HG03159 (cell line): ENCODE measurements around the gene MEGF11.
"Not testable (repeated sequence)": the region's sequence is repeated elsewhere in the genome, so short reads cannot be mapped to it uniquely, and the experiment has no call there.

Experiments used
- ATAC-seq: cut with Tn5 transposase; IDR thresholded peaks from one replicate; pipeline ENCODE4 v1.9.1; 2021; ENCODE audit warnings: mild to moderate bottlenecking, moderate library complexity; ENCODE audit not compliant: unreplicated experiment

Gene MEGF11

DNA sequence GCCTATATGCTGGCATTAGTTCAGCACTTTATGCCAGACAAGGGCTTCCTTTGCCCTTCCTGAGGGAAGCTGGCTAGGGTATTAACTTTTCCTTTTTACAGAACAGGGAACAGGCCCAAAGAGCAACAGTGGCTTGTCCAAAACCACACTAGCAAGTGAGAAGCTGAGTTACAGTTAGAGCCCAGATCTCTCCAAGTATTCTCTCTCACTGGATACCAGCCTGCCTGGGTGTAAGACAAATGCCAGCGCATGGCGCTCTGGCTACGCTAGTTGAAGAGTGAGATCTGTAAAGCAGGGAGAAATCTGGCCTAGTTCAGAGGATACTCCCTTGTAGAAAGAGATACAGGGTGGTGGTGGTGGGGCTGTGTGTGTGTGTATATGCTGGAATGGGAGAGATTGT lies 345.9 kb downstream of the MEGF11 start:
- ATAC-seq = no peak

DNA sequence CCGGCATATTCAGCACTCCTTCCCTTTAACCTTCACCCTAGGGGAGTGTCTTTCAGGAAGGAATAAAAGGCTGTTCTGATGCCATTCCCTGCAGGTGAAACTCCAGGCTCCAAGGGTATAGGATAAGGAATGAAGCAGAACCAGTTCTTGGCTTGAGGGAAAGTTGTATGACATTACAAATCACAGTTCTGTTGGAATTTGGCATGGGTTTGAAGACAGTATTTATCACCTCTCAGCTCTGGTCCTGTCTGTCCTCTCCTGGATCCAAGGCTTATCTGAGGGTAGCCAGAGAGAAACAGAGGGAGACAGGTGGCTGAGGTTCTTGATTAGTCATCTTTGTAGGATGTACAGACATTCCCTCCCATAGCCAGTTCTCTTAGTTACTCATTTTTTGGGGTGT lies 347.2 kb downstream of the MEGF11 start:
- no peak for ATAC-seq

DNA sequence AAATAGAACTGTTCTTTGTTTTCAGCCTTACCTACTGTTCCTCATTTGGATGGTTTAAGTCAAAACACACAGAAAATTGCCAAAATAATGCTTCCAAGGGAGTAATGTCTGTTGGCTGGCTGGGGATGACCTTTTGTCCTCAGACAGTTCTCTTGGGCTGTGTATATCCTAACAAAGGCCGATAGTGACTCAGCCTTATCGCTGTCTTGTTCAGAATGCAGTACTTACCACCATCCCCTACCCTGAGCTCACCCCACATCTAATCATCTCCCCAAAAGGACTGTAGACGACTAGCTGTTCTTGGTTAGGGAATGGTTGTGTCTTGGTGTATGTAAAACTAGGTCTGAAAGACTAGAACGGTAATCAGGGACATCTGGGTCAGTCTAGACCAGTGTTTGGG lies 349.2 kb downstream of the MEGF11 start:
- no peak for ATAC-seq

DNA sequence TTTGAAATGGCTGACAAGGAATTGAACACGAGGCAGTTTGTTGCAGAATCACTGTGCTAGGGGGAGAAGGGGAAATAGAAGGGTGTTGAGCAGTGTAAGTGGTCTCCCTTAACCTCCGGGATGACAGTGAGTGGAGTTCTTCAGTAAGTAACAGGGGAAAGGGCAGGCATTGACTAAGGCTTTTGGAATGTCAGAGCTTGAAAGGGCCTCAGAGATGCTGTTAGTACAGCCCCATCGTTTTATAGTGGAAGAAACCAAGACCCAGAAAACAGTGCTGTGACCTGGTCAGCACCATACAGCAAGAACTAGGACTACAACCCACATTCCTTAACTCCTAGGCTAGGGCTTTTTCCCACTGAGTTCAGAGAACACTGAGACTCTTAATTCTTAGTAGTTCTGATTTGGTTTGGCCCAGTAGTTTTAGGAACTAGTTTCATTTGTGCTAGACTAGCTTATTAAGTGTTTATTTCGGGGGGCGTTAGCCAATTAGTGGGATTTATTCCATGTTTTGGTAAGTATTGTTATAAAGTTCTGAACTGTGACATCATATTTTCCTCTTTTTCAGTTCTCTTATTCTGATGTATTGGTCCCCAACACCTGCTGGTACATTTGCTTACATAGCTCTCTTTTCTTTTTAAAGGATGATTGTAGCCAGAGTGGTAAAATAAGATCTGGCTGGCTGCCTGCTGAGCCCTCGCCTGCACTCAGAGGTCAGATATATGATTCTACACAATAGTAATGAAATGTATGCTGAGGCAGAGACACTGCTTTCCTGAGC lies 350.1 kb downstream of the MEGF11 start:
- ATAC-seq = no peak

DNA sequence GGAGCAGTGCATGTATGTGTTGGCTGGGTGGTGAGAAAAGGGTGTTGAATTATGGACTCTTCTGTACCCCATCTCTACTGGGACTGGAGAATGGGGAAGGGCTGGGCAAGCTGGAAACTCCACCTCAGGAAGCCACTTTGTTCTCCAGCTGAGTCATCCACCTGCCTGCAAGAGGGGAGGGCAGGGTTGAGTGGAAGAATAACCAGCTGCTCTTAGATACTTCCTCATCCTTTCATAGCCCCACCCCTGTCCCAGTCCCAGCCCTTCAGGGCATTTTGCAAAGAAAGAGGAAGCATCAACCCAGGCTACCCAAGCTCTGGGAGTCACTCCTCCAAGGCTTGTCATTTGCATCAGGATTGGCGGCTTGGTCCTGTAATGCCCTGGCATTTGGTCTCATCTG lies 351.2 kb downstream of the MEGF11 start:
- no peak for ATAC-seq

DNA sequence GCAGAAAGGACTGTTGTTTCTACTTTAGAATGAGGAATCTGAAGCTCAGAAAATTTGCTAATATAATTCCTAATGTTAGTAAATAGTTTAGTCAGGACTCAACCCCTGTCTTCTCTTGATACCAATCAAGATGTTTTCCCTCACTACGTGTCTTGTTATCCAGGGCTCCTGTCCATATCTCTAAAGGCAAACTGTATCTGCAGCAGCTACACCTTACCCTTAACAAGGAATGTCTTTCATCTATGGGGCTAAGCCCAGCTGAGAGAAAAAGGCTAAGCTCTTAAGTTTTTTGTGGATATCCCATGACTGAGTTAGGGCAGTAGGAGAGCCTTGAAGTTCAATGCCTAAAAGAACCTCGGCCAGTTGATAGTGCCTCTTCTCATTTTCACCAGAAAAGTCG lies 351.7 kb downstream of the MEGF11 start:
- ATAC-seq = no peak

DNA sequence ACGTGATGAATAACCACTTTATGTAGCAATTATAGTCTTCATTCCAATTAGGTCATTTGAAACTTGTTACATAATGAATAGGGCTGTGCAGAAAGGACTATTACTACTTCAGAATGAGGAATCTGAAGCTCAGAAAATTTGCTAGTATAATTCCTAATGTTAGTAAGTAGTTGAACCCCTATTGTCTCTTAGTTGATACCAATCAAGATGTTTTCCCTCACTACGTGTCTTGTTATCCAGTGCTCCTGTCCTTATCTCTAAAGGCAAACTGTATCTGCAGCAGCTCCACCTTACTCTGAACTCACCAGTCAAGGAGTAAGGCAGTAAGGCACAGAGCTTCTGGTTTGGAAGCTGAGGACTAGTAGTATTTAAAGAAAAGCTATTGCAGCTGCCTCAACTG lies 352.2 kb downstream of the MEGF11 start:
- ATAC-seq = no peak

DNA sequence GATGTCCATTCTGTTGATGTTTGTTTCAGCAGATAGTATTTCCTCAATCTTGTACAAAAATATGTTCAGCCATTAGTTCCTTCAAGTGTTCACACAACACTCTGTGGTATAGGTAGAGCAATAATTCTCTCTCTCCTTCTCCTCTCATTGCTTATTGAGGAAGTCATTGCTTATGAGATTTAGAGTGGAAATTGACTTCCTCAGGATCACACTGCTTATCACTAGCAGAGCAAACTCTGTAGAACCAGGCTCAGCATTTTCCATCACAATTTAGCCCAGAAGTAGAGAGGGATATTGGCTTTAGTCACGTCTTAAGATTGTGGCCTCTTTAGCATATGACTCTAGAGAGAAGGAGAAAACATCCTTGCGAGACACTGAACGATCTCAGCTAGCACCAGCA lies 353.1 kb downstream of the MEGF11 start:
- no peak for ATAC-seq

DNA sequence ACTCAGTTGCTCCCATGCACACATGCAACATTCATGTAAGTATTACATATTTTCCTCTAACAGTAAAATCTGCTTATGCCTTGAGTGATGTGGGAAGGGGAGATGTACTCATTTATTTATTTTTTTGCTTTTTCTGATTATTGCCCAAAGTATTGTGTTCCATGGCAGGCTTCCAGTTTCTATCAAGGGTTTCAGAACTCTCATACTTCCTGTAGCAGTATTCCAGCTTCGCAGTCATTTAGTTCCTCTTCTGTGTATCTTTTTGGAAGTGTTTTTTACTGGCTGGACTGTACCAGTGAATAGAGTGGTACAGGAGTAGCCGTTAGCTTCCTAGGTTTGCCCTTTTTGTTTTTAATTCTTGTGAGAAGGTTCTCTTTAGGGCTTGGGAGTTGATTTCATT lies 357.3 kb downstream of the MEGF11 start:
- no peak for ATAC-seq

DNA sequence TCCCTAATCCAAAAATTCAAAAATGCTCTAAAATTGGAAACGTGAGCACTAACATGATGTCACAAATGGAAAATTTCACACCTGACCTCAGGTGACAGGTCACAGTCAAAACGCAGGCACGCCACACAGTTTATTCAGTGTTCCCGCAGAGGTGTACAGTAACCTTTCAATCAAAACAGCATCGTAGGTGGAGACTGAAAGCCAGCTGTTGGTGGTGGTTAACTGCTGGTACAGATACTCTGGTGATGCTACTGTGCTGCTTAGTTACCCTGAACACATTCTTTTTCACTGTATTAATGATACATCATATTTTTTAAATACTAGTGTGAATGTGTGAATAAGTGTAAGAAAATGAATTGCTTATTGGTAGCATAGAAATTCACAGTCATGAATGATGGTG lies 360.5 kb downstream of the MEGF11 start:
- no peak for ATAC-seq

DNA sequence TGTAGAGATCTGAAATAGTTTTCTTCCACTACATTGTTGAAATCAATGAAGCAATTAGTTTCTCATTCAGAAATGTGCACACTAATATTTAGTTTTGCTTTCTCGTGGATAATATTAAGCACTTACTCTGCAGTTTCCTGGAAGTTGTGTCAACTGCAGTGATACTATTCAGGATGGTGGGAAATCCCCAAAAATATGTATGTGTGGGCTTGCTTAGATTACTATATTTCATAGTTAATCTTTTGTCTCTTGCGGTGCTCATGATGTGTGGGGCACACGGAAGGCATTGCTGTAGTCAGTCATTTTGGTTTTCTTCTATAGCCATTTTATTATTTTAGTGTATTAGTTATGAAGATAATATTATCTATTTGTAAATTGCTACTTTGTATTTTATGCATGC lies 364.6 kb downstream of the MEGF11 start:
- no peak for ATAC-seq

DNA sequence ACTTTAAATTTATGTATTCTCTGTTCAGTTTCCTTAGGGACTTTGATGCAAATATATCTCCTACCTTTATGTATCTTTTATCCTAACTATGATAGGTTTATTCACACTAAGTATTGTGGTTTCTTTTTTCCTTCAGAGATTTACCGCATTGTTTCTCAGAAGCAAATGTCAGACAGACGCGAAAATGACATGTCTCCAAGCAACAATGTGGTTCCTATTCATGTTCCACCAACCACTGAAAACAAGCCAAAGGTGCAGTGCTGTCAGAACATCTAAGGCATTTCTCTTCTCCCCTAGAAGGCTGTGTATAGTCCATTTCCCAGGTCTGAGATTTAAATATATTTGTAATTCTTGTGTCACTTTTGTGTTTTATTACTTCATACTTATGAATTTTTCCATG lies 366.0 kb downstream of the MEGF11 start:
- ATAC-seq = no peak

DNA sequence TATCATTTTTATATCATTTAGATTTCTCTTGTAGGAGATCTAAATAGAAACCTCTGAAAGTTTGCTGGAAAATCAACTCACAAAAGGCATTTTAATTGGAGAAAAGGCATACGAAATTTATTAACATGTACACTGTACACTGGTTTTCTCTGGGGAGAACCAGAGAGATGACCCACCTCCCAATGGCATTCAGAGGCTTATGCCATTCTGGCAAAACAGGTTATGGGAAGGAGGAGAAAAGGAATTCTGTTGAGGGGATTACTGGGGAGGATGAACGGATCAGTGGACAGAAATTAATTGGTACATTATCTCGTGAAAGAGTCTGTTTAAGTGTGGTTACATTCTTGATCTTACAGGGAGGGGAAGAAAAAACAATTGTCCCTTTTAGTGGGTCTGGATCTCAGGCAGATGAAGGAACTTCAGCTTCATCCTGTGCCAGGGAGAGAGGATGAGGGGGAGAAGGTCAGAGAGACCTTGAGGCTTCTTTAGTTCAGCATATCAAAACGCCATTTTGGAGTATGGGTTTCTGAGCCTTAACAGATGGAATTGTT lies 367.8 kb downstream of the MEGF11 start:
- ATAC-seq = no peak

DNA sequence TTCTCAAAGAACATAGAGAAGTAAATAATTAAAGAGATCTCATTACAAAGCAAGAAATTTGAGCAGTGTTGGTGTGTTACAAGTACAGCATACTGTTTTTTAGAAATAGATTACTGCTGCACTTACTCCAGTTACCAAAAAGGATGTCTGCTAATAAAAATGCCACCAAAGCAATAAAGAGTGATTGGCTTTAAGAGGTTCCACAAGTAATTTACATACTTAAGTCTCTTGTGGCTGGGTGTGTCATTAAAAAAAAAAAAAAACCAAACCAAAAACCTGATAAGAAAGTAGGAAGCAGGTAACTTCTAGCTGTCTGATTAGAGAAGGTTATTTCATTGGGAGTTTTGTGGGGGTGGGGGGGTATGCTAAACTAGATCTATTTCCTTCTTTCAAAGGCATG lies 369.0 kb downstream of the MEGF11 start:
- ATAC-seq = no peak

DNA sequence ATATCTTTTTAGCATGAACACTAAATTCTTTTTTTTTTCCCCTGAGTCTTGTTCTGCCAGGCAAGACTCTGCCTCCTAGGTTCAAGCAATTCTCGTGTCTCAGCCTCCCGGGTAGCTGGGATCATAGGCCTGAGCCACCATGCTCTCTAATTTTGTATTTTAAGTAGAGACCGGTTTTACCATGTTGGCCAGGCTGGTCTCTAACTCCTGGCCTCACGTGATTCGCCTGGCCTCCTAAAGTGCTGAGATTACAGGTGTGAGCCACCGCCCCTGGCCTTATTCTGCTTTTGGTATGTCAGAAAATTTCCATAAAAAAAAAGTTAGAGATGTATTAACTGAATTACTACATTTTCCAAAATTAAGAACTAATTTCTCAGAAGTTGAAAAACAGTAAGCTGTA lies 370.0 kb downstream of the MEGF11 start:
- ATAC-seq = no peak

DNA sequence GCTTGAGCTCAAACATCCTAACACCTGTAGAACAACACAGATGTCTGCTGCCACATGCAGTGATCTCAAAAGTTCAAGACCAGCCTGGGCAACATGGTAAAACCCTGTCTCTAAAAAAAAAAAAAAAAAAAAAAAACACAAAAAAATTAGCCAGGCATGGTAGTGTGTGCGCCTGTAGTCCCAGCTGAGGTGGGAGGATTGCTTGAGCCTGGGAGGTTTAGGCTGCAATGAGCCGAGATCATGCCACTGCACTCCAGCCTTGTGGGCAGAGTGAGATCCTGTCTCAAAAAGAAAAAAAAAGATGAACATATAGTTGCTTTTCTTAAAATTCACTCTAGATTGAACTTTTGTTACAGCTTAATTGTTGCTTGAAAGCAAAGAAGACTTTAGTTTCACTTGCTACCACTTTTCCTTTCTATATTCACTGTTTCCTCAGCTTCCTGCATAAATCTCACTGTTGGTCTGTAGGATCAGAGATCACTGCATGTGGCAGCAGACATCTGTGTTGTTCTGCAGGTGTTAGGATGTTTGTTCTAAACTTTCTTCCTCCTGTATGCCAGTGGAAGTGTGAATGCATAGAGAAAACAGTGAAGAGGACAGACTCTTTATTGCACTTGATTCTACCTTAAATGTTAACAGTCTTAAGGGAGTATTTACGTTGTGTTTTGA lies 371.6 kb downstream of the MEGF11 start:
- no peak for ATAC-seq

DNA sequence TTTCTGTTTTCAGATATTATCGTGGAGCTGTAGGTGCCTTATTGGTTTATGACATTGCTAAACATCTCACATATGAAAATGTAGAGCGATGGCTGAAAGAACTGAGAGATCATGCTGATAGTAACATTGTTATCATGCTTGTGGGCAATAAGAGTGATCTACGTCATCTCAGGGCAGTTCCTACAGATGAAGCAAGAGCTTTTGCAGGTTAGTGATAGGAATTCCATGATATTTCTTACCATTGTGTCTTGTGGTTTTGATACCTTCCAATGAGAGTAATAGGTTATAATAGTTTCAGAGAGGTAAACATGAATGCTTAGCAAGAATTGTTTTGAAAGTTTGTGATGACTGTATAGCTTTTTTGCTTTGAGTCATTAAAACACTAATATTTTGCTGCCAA lies 375.8 kb downstream of the MEGF11 start:
- ATAC-seq = no peak

DNA sequence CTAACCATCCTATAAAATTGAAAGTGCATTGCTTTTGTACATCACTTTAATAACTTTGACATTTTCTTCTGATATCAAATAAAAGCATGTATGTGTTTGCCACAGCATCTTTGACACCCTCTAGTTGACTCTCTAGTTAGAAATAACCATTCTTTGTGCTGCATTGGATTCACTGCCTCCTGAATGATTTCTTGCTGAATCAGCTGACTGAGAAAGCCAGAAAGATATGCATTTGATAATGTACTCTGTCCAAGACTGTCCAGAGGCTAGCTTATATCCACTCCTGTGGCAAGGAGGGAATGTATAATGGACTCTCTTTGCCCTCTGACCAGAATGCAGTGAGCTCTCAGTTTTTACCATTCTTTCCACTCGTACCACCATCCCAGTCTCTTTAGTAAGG lies 378.1 kb downstream of the MEGF11 start:
- ATAC-seq = no peak

DNA sequence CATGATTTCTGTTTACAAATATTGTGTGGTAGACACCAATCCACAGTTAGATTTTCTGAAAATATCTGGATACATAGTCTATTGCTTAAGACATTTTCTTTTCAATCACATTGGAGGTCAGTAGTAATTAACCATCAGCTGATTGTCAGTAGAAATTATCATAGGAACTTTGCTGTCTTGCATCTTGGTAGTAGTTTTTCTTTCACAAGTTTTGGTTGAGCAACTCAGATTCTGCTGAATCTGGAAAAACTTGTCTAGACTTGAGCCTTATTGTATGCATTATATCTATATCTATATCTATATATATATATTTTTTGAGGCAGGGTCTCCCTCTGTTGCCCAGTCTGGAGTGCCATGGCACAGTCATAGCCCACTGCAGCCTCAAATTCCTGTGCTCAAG lies 380.3 kb downstream of the MEGF11 start:
- ATAC-seq = no peak

DNA sequence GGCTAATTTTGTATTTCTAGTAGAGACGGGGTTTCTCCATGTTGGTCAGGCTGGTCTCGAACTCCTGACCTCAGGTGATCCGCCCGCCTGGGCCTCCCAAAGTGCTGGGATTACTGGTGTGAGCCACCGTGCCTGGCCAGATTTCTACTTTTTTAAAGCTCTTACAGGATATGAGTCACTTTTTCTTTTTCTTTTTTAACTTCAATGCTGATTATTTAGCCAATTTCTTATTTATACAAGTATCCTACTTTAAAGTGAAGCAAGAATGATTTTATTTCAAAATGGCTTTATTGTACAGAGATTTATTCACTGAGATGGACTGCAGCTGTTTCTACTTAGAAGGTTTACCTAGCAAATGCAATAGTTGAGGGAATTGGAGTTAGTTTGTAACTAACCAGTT lies 381.0 kb downstream of the MEGF11 start:
- not testable (repeated sequence) for ATAC-seq

DNA sequence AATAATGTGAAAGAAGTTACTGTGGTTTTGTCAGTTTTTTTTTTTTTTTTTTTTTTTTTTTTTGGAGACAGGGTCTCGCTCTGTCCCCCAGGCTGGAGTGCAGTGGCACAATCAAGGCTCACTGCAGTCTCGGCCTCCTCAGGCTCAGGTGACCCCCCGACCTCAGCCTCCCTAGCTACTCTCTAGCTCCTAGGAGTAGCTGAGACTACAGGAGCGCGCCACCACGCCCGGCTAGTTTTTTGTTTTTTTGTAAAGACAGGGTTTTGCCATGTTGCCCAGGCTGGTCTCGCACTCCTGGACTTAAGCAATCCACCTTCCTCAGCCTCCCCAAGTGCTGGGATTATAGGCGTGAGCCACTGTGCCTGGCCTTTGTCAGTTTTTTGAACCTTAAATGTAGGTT lies 381.7 kb downstream of the MEGF11 start:
- ATAC-seq = not testable (repeated sequence)

DNA sequence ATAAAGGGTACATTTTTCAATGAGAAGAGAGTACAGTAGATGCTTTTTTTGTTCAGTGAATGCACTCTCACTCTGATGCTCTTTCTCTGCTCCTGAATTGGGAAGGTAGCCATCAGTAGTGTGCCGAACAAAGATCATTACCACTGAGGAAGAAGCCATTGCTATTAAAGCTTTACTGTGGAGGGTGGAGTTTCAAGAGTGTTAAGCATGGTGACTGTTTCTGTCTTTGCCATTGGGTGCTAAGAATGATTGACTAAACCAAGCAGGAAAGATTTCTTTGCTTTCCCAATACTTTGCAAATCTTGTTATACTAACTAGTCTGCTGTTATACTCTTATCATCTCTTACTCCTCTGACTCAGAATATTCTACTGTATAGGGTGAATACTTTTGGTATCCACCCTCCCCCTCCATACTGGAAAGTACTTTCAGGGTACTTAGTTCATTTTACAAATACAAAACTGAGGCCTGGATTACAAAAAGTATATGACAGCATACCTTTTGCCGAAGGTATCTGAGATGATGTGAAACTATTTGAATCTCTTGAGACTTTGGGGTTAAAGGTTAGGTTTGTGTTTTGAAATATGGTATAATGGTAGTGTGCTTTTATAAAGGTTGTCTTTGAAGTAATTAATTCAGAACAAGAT lies 382.5 kb downstream of the MEGF11 start:
- no peak for ATAC-seq
